Activated T-cell treated with anti-CD3 and anti-CD28 coated beads, Interleukin-2, amount 50 U/mL, for 4 hours (primary cell): ENCODE data around the gene MPST. TPM values are rescaled to one million over a fixed set of nuclear protein-coding genes. Genes with fewer than 3 reads are reported as not detected.
A peak's percentile ranks its signal among the peaks of the same experiment; 100 is the strongest.

Experiments
- ATAC-seq, 2 donors: fragments of 200-7000 bp; cut with Tn5 transposase; one replicate each; pipeline ENCODE4 v1.10.0; 2021
- DNase-seq: peaks from one replicate; pipeline ENCODE4 v3.0.0-alpha.2; 2020
- H3K27me3 Mint-ChIP-seq: one replicate; pipeline ENCODE4 v1.8.0; 2021; ENCODE audit warnings: low read depth, mixed read lengths
- H3K36me3 Mint-ChIP-seq: one replicate; pipeline ENCODE4 v1.8.0; 2022; ENCODE audit warnings: mixed read lengths; ENCODE audit not compliant: insufficient read depth
- H3K4me1 Mint-ChIP-seq: one replicate; pipeline ENCODE4 v1.8.0; 2021; ENCODE audit warnings: low read depth, mixed read lengths
- H3K4me3 Mint-ChIP-seq: one replicate; pipeline ENCODE4 v1.8.0; 2021; ENCODE audit warnings: mild to moderate bottlenecking, moderate library complexity, mixed read lengths
- H3K9me3 Mint-ChIP-seq: one replicate; pipeline ENCODE4 v1.8.0; 2021; ENCODE audit warnings: mixed read lengths
- total RNA-seq, 3 donors: library from RNA; stranded (reverse); gene quantifications; one replicate each; pipeline ENCODE4 v1.2.1, GENCODE V29; 2021

Gene MPST
- total RNA-seq, 3 donors from 2014 or later: 4.7 to 7.2 (median 6.0) TPM

DNA sequence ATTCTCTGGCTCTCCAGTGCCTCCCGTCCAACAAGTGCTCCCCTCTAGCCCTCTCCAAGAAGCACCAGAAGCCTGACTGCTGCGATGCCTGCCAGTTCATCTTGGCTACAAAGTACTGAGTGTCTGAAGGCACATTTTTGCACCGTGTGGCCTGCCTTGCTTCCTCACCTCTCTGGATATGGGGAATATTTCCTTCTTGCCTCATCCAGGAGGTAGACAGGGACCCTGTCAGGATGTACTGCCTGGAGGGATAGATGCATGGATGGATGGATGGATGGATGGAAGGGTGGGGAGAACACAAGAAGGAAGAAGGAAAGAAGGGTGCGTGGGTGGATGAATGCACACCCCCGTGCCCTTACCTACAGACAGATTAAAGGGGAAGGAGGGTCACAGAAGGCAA, 59.6 kb downstream of the MPST start:
- H3K27me3 Mint-ChIP-seq: peaks cover 2% of the 10 kb centered on the region
- no peak for ATAC-seq
- no peaks in the 10 kb centered on the region for H3K36me3 Mint-ChIP-seq
- peak overlapping the region; percentile 65 for H3K4me3 Mint-ChIP-seq
- DNase-seq: no peak
- no peaks in the 10 kb centered on the region for H3K9me3 Mint-ChIP-seq
- peaks cover 52% of the 10 kb centered on the region for H3K4me1 Mint-ChIP-seq

Other genes with a start within 250 kb of the MPST start
- 10 to 100 TPM; 19.5 to 25.5 (median 25.2) TPM for gene IFT27, start 243.6 kb upstream of the MPST start, total RNA-seq
- not detected for gene PVALB, start 202.7 kb upstream of the MPST start, total RNA-seq
- gene NCF4, start 158.7 kb upstream of the MPST start, total RNA-seq: 1 to 10 TPM; 1.2 to 2.3 (median 1.4) TPM
- gene CSF2RB, start 106.1 kb upstream of the MPST start, total RNA-seq: 1 to 10 TPM; 1.3 to 2.7 (median 2.5) TPM
- gene TST, start 295 bp upstream of the MPST start, total RNA-seq: 1 to 10 TPM; 1.2 TPM
- 10 to 100 TPM; 33.8 to 39.6 (median 34.3) TPM for gene KCTD17, start 32.0 kb downstream of the MPST start, total RNA-seq
- gene TMPRSS6, start 90.0 kb downstream of the MPST start, total RNA-seq: 1 to 10 TPM in 1 of 3 donors, under 1 TPM in 2; 0.76 to 1.3 (median 0.89) TPM
- gene IL2RB, start 130.2 kb downstream of the MPST start, total RNA-seq: 100 to 1,000 TPM; 178 to 212 (median 206) TPM
- 1 to 10 TPM in 2 of 3 donors, under 1 TPM in 1; 0.96 to 2.4 (median 1.2) TPM for gene C1QTNF6, start 168.5 kb downstream of the MPST start, total RNA-seq
- gene SSTR3, start 192.7 kb downstream of the MPST start, total RNA-seq: 1 to 10 TPM; 1.7 to 2.3 (median 1.9) TPM
- gene RAC2, start 224.5 kb downstream of the MPST start, total RNA-seq: 100 to 1,000 TPM; 388 to 432 (median 395) TPM